C4-2B (cell line): ENCODE data around the gene PLXNA4.

Experiments used
- H3K27ac ChIP-seq: fragments of 450-650 bp; 2 replicates; pipeline ENCODE4 v1.5.1; 2017
- CTCF ChIP-seq: fragments of 450-650 bp; conservative IDR thresholded peaks from 2 replicates; pipeline ENCODE4 v1.5.1; 2017; ENCODE audit warnings: mild to moderate bottlenecking
- ZFX ChIP-seq: fragments of 450-650 bp; IDR thresholded peaks from 2 replicates; pipeline ENCODE4 v1.6.1; 2017

PLXNA4 gene

GRCh38 chr7:132553031-132553430 is 23.2 kb downstream of the PLXNA4 start:
- H3K27ac ChIP-seq = no peak overlapping the region
- TF ChIP-seq CTCF (no peak), ZFX (no peak)

- H3K27ac ChIP-seq = no peak overlapping the region
- no peak for TF ChIP-seq CTCF
- no peak for TF ChIP-seq ZFX
Observed at GRCh38 chr7:132551886-132552285, 24.4 kb downstream of the PLXNA4 start.

GRCh38 chr7:132551439-132551838 is 24.8 kb downstream of the PLXNA4 start:
- TF ChIP-seq CTCF (no peak), ZFX (no peak)
- H3K27ac ChIP-seq = no peak overlapping the region

GRCh38 chr7:132548489-132549078 is 27.7 kb downstream of the PLXNA4 start:
- no peak overlapping the region for H3K27ac ChIP-seq
- TF ChIP-seq CTCF (no peak), ZFX (no peak)

GRCh38 chr7:132547821-132548220 is 28.4 kb downstream of the PLXNA4 start:
- TF ChIP-seq CTCF = no peak
- no peak for TF ChIP-seq ZFX

GRCh38 chr7:132546366-132547127 is 29.7 kb downstream of the PLXNA4 start:
- H3K27ac ChIP-seq = no peak overlapping the region
- TF ChIP-seq ZFX (no peak), CTCF (no peak)

More at GRCh38 chr7:132547821-132548220, 28.4 kb downstream of the PLXNA4 start:
- no peak overlapping the region for H3K27ac ChIP-seq

- TF ChIP-seq CTCF (no peak), ZFX (no peak)
- no peak overlapping the region for H3K27ac ChIP-seq
Observed at GRCh38 chr7:132545756-132546155, 30.5 kb downstream of the PLXNA4 start.
